ENCODE data around the gene SCO2. TPM values are rescaled to one million over a fixed set of nuclear protein-coding genes. Genes with fewer than 3 reads are reported as not detected.

The SCO2 gene
- total and polyA plus RNA-seq, 2 of the 13 experiments (the other 11 are each of a cell fraction or from before 2014, with no cell fraction given): 0.32 to 3.7 TPM

GRCh38 chr22:50525104-50525857, at the start of gene SCO2 (continued):
- peak; percentile 84 for TF ChIP-seq ARID4A (CRISPR knock-in tag; IDR thresholded peaks at IDR 0.05; ENCODE audit: borderline replicate concordance)
- no peak for TF ChIP-seq ASH2L (IDR thresholded peaks at IDR 0.05; ENCODE audit: insufficient read length, low read depth, low read length)
- TF ChIP-seq TEAD2 (CRISPR knock-in tag; IDR thresholded peaks at IDR 0.05): no peak
- TF ChIP-seq PPARG (CRISPR knock-in tag; conservative IDR thresholded peaks at IDR 0.05): no peak; the same call in 1 of the 2 replicates
- TF ChIP-seq PCBP2 (optimal IDR thresholded peaks at IDR 0.05; ENCODE audit: low read depth, low read length, poor library complexity, severe bottlenecking): no peak
- peak; percentile 67; the same call in 1 of the 2 replicates for TF ChIP-seq ZNF572 (CRISPR knock-in tag; IDR thresholded peaks at IDR 0.05)
- TF ChIP-seq FOXC1 (CRISPR knock-in tag; IDR thresholded peaks at IDR 0.05; ENCODE audit: borderline replicate concordance): peak; percentile 47; the same call in 1 of the 2 replicates
- peak; percentile 67; the same call in 1 of the 2 replicates for TF ChIP-seq ZNF589 (CRISPR knock-in tag; conservative IDR thresholded peaks at IDR 0.05)
- TF ChIP-seq MIXL1 (CRISPR knock-in tag; IDR thresholded peaks at IDR 0.05): peak; percentile 37; the same call in 1 of the 2 replicates
- peak; percentile 62 for TF ChIP-seq MED8 (CRISPR knock-in tag; IDR thresholded peaks at IDR 0.05; ENCODE audit: insufficient replicate concordance)
- TF ChIP-seq ATF4 (CRISPR knock-in tag; IDR thresholded peaks at IDR 0.05): peak in 1 of 2 experiments; percentile 4; a peak in 1 of 4 replicates
- 0 out of 2 replicates have a peak, but pooled peaks have one; percentile 8 for TF ChIP-seq ZNF510 (CRISPR knock-in tag; IDR thresholded peaks at IDR 0.05; ENCODE audit: low read depth)
- TF ChIP-seq SNRNP70 (IDR thresholded peaks at IDR 0.05; ENCODE audit: low read depth, low read length): no peak
- no peak for TF ChIP-seq TEF (CRISPR knock-in tag; IDR thresholded peaks at IDR 0.05)
- TF ChIP-seq PAX8 (CRISPR knock-in tag; IDR thresholded peaks at IDR 0.05; ENCODE audit: borderline replicate concordance): no peak; the same call in 1 of the 2 replicates
- TF ChIP-seq ZNF883 (CRISPR knock-in tag; IDR thresholded peaks at IDR 0.05; ENCODE audit: not compliant biosample characterization): peak; percentile 62
- peak; percentile 92 for TF ChIP-seq ZNF788 (CRISPR knock-in tag; IDR thresholded peaks at IDR 0.05; ENCODE audit: borderline replicate concordance)
- TF ChIP-seq RBFOX2 (IDR thresholded peaks at IDR 0.05; ENCODE audit: low read depth, low read length): peak; percentile 97
- TF ChIP-seq ZNF253 (CRISPR knock-in tag; IDR thresholded peaks at IDR 0.05; ENCODE audit: borderline replicate concordance): no peak; the same call in 1 of the 2 replicates
- peak; percentile 86 for TF ChIP-seq TBX2 (CRISPR knock-in tag; IDR thresholded peaks at IDR 0.05; ENCODE audit: borderline replicate concordance)
- no peak for TF ChIP-seq SMARCE1 (IDR thresholded peaks at IDR 0.05; ENCODE audit: borderline replicate concordance)
- TF ChIP-seq KMT2B (CRISPR knock-in tag; IDR thresholded peaks at IDR 0.05): peak; percentile 67

Data from HepG2 (cell line).